H1 (cell line): ENCODE results near the gene TNRC6C. TPM values are rescaled to one million over a fixed set of nuclear protein-coding genes. Genes with fewer than 3 reads are reported as not detected.

ENCODE experiments used
- CTCF ChIA-PET: fragments of 300-600 bp; sonication (Branson Sonifier 250); formaldehyde crosslinking; loops from one replicate; lab custom pipeline; 2021; ENCODE audit not compliant: partially characterized antibody; lab: Charles Lee
- POLR2A ChIA-PET: fragments of 300-600 bp; sonication (Branson Sonifier 250); formaldehyde crosslinking; loops from one replicate; lab custom pipeline; 2021; ENCODE audit warnings: inconsistent platforms; ENCODE audit not compliant: partially characterized antibody; lab: Charles Lee
- DNase-seq, 2 experiments: peaks; one replicate each; pipeline versions ENCODE4 v3.0.0 to v3.0.0-alpha.2; 2010 to 2022; ENCODE audit warnings: low spot score in 2 of 2, low read depth in 1 of 2, mixed read lengths in 1 of 2
- FAIRE-seq: peaks from 2 replicates; lab custom pipeline; 2011; peaks lifted over from hg19 to GRCh38; lab: Jason Lieb, UNC
- H2AFZ ChIP-seq: 2 replicates; pipeline ENCODE4 v1.8.1; 2012; ENCODE audit warnings: low read length, inconsistent platforms
- H2AK5ac ChIP-seq: 2 replicates; pipeline ENCODE4 v1.6.1; 2013; ENCODE audit warnings: low read depth, low read length
- H2BK120ac ChIP-seq: replicated peaks from 2 replicates; pipeline ENCODE3; 2013; ENCODE audit warnings: low read depth, low read length, inconsistent platforms
- H2BK12ac ChIP-seq: 2 replicates; pipeline ENCODE4 v1.6.1; 2013; ENCODE audit warnings: low read depth, low read length
- H2BK15ac ChIP-seq: 2 replicates; pipeline ENCODE4 v1.6.1; 2013; ENCODE audit warnings: low read length
- H2BK20ac ChIP-seq: 2 replicates; pipeline ENCODE4 v1.6.1; 2013; ENCODE audit warnings: low read length
- H2BK5ac ChIP-seq: 2 replicates; pipeline ENCODE4 v1.6.1; 2013; ENCODE audit warnings: low read depth, low read length
- H3K14ac ChIP-seq: 2 replicates; pipeline ENCODE4 v1.6.1; 2013; ENCODE audit warnings: inconsistent platforms; ENCODE audit not compliant: insufficient read length
- H3K18ac ChIP-seq: 2 replicates; pipeline ENCODE4 v1.6.1; 2013; ENCODE audit warnings: low read length; ENCODE audit errors: extremely low read depth
- H3K23ac ChIP-seq: 2 replicates; pipeline ENCODE4 v1.6.1; 2013; ENCODE audit warnings: inconsistent platforms; ENCODE audit not compliant: insufficient read length
- H3K23me2 ChIP-seq: 2 replicates; pipeline ENCODE4 v1.6.1; 2013; ENCODE audit warnings: low read depth, low read length
- H3K27ac ChIP-seq: 2 replicates; pipeline ENCODE4 v1.6.1; 2011; ENCODE audit warnings: low read depth, low read length, inconsistent platforms
- H3K27me3 ChIP-seq, 4 experiments: replicated peaks in 1 of 4; 1 replicate in 1 of 4; 2 replicates in 3 of 4; pipeline versions ENCODE4 v1.6.1 to v1.8.1; 2011 to 2013; ENCODE audit warnings: low read length in 3 of 4, mild to moderate bottlenecking in 3 of 4, inconsistent platforms in 2 of 4, mixed read lengths in 2 of 4, moderate library complexity in 1 of 4; ENCODE audit not compliant: control insufficient read depth in 3 of 4, insufficient read depth in 3 of 4; ENCODE audit errors: extremely low read depth in 1 of 4
- H3K36me3 ChIP-seq, 4 experiments: 2 replicates each; pipeline versions ENCODE4 v1.6.1 to v1.8.1; 2011 to 2013; ENCODE audit warnings: mild to moderate bottlenecking in 4 of 4, low read length in 3 of 4, moderate library complexity in 2 of 4, control low read depth in 1 of 4, inconsistent platforms in 1 of 4; ENCODE audit not compliant: insufficient read depth in 4 of 4, control insufficient read depth in 2 of 4
- H3K4ac ChIP-seq: replicated peaks from 2 replicates; pipeline ENCODE3; 2013; ENCODE audit warnings: low read length, low read depth, mixed read lengths, inconsistent platforms; ENCODE audit not compliant: insufficient read length
- H3K4me1 ChIP-seq, 4 experiments: replicated peaks in 1 of 4; 1 replicate in 1 of 4; 2 replicates in 3 of 4; pipeline versions ENCODE4 v1.6.1 to v1.8.1; 2011 to 2013; ENCODE audit warnings: low read length in 3 of 4, inconsistent platforms in 2 of 4, mixed read lengths in 1 of 4; ENCODE audit not compliant: insufficient read depth in 4 of 4, control insufficient read depth in 3 of 4
- H3K4me2 ChIP-seq, 2 experiments: 2 replicates each; pipeline versions ENCODE4 v1.6.1 to v1.8.1; 2011 to 2013; ENCODE audit warnings: low read depth in 2 of 2, low read length in 2 of 2, control low read depth in 1 of 2, inconsistent platforms in 1 of 2, mild to moderate bottlenecking in 1 of 2; ENCODE audit not compliant: insufficient read depth in 1 of 2
- H3K4me3 ChIP-seq, 4 experiments: fragments of 200-600, 300-600 bp in 1 of 4; sonication (generic), shearing (Covaris generic), sonication (Bioruptor Twin) in 1 of 4; 2 replicates each; pipeline versions ENCODE4 v1.5.1 to v1.8.1; 2011 to 2016; ENCODE audit warnings: low read length in 4 of 4, low read depth in 3 of 4, control low read depth in 2 of 4, inconsistent platforms in 2 of 4, mild to moderate bottlenecking in 2 of 4, mixed read lengths in 1 of 4, moderate library complexity in 1 of 4; ENCODE audit not compliant: insufficient read depth in 2 of 4; ENCODE audit errors: extremely low read depth in 1 of 4
- H3K56ac ChIP-seq: replicated peaks from 2 replicates; pipeline ENCODE3; 2013; ENCODE audit warnings: low read depth, mild to moderate bottlenecking, mixed read lengths, low read length, inconsistent platforms; ENCODE audit not compliant: insufficient read length
- H3K79me1 ChIP-seq: 2 replicates; pipeline ENCODE4 v1.6.1; 2013; ENCODE audit warnings: low read depth, low read length, control low read depth
- H3K79me2 ChIP-seq, 2 experiments: 2 replicates each; pipeline versions ENCODE4 v1.6.1 to v1.8.1; 2012 to 2013; ENCODE audit warnings: low read length in 2 of 2, mild to moderate bottlenecking in 2 of 2, inconsistent platforms in 1 of 2; ENCODE audit not compliant: insufficient read depth in 2 of 2, control insufficient read depth in 1 of 2
- H3K9ac ChIP-seq, 4 experiments: replicated peaks in 1 of 4; 1 replicate in 1 of 4; 2 replicates in 3 of 4; pipeline versions ENCODE4 v1.6.1 to v1.8.1; 2011 to 2013; ENCODE audit warnings: low read depth in 3 of 4, low read length in 3 of 4, control low read depth in 2 of 4, mild to moderate bottlenecking in 2 of 4, moderate library complexity in 2 of 4, inconsistent platforms in 1 of 4; ENCODE audit errors: extremely low read depth in 1 of 4
- H3K9me3 ChIP-seq, 2 experiments: 2 replicates each; pipeline versions ENCODE4 v1.6.1 to v1.8.1; 2012 to 2013; ENCODE audit warnings: mild to moderate bottlenecking in 2 of 2, moderate library complexity in 2 of 2, control low read depth in 1 of 2, inconsistent platforms in 1 of 2, low read depth in 1 of 2, low read length in 1 of 2, mixed read lengths in 1 of 2; ENCODE audit not compliant: insufficient read depth in 2 of 2
- H4K20me1 ChIP-seq, 2 experiments: replicated peaks in 1 of 2; 2 replicates each; pipeline versions ENCODE3 to v1.8.1; 2011 to 2013; ENCODE audit warnings: inconsistent platforms in 2 of 2, low read length in 2 of 2, mild to moderate bottlenecking in 1 of 2; ENCODE audit not compliant: insufficient read depth in 2 of 2, control insufficient read depth in 1 of 2
- H4K5ac ChIP-seq: 2 replicates; pipeline ENCODE4 v1.6.1; 2013; ENCODE audit warnings: low read length, low read depth, mixed read lengths, inconsistent platforms; ENCODE audit not compliant: insufficient read length
- H4K8ac ChIP-seq: 2 replicates; pipeline ENCODE4 v1.8.0; 2013; ENCODE audit warnings: mild to moderate bottlenecking, moderate library complexity, low read length, inconsistent platforms; ENCODE audit not compliant: insufficient read depth; ENCODE audit errors: extremely low read depth
- H4K91ac ChIP-seq: replicated peaks from 2 replicates; pipeline ENCODE3; 2013; ENCODE audit warnings: low read length, mixed read lengths, inconsistent platforms; ENCODE audit not compliant: insufficient read length
- BRCA1 ChIP-seq: IDR thresholded peaks from 2 replicates; pipeline ENCODE4 v1.6.1; 2012; ENCODE audit warnings: low read depth, low read length, improper control_type of control experiment
- CTCF ChIP-seq, 3 experiments: IDR thresholded peaks; 1 replicate in 2 of 3; 2 replicates in 1 of 3; pipeline versions ENCODE4 v1.5.1 to v1.6.1; 2011; ENCODE audit warnings: low read length in 3 of 3, mild to moderate bottlenecking in 3 of 3, inconsistent platforms in 2 of 3, low read depth in 1 of 3, moderate library complexity in 1 of 3; ENCODE audit not compliant: insufficient read depth in 1 of 3; ENCODE audit errors: control extremely low read depth in 1 of 3
- EGR1 ChIP-seq: IDR thresholded peaks from 2 replicates; pipeline ENCODE4 v1.6.1; 2011; ENCODE audit warnings: low read depth, low read length, borderline replicate concordance
- MAFK ChIP-seq: IDR thresholded peaks from 2 replicates; pipeline ENCODE4 v1.6.1; 2012; ENCODE audit warnings: low read depth, mild to moderate bottlenecking, improper control_type of control experiment, low read length
- POLR2A ChIP-seq, 2 experiments: IDR thresholded peaks; 1 replicate in 1 of 2; 2 replicates in 1 of 2; pipeline ENCODE4 v1.6.1; 2011; ENCODE audit warnings: low read depth in 2 of 2, low read length in 2 of 2, mild to moderate bottlenecking in 2 of 2; ENCODE audit errors: control extremely low read depth in 1 of 2
- RAD21 ChIP-seq, 2 experiments: IDR thresholded peaks in 1 of 2; conservative IDR thresholded peaks in 1 of 2; 2 replicates each; pipeline ENCODE4 v1.6.1; 2011; ENCODE audit warnings: low read depth in 2 of 2, low read length in 2 of 2, improper control_type of control experiment in 1 of 2, inconsistent platforms in 1 of 2, mild to moderate bottlenecking in 1 of 2, moderate library complexity in 1 of 2
- SRF ChIP-seq: IDR thresholded peaks from 2 replicates; pipeline ENCODE4 v1.6.1; 2011; ENCODE audit warnings: mild to moderate bottlenecking, low read depth, low read length, moderate library complexity
- TCF12 ChIP-seq: IDR thresholded peaks from 2 replicates; pipeline ENCODE4 v1.6.1; 2011; ENCODE audit warnings: low read depth, mild to moderate bottlenecking, low read length
- WGBS, 2 experiments: shearing (Covaris generic) in 1 of 2; methylation state at CpG; one replicate each; pipeline versions ENCODE4 v1.1.6 to v1.1.7; 2013 to 2015; ENCODE audit warnings: low lambda C conversion rate in 2 of 2, mixed read lengths in 2 of 2, inconsistent platforms in 1 of 2, low coverage in 1 of 2, missing lambda C conversion rate in 1 of 2; ENCODE audit not compliant: insufficient replicate concordance in 2 of 2, insufficient coverage in 1 of 2, insufficient read length in 1 of 2; ENCODE audit errors: extremely low coverage in 1 of 2, missing lambda C conversion rate in 1 of 2; 5-methylcytosine and 5-hydroxymethylcytosine counted together
- polyA plus RNA-seq, 7 experiments: library from polyadenylated mRNA; depleted of rRNA in 3 of 7; stranded (reverse) in 5 of 7; unstranded in 2 of 7; fragments of >200 nt in 5 of 7; fragments of 200-250 nt in 2 of 7; gene quantifications; 1 replicate in 5 of 7; 2 replicates in 1 of 7; 4 replicates in 1 of 7; pipeline versions ENCODE4 v1.2.1 to v1.2.3, GENCODE V29; 2011 to 2013; ENCODE audit warnings: missing spikeins in 2 of 7, mixed read lengths in 2 of 7
- total RNA-seq: library from RNA; stranded (reverse); fragmentation: NEBNext Ultra II Directional; extraction: Animal tissue kit (Norgen Biotek cat#: 25700); gene quantifications from 2 replicates; pipeline ENCODE4 v1.2.1, GENCODE V29; 2021

TNRC6C gene
- total and polyA plus RNA-seq, 2 of the 8 experiments (the other 6 are each of a cell fraction or from before 2014, with no cell fraction given), result 2.8 to 28.9 TPM

GRCh38 chr17:78013683-78014467, 55.4 kb downstream of the TNRC6C start:
- FAIRE-seq, result peak; percentile 78
- TF ChIP-seq MAFK (no peak), TCF12 (no peak), POLR2A (IDR thresholded peaks at IDR 0.05; ENCODE audit: control extremely low read depth in 1 of 2, low read depth in 2 of 2, low read length in 2 of 2) (no peak), RAD21 (IDR thresholded peaks at IDR 0.05 in 1 of 2, conservative IDR thresholded peaks at IDR 0.05 in 1 of 2; ENCODE audit: low read depth in 2 of 2, low read length in 2 of 2) (peak; percentile 86 to 89), SRF (no peak), CTCF (IDR thresholded peaks at IDR 0.05; ENCODE audit: control extremely low read depth in 1 of 3, insufficient read depth in 1 of 3, low read depth in 1 of 3, low read length in 3 of 3) (peak in 2 of 3 experiments; percentile 71 to 74; a peak in 3 of 4 replicates), BRCA1 (no peak), EGR1 (no peak)

More at GRCh38 chr17:78013683-78014467, 55.4 kb downstream of the TNRC6C start:
- Histone ChIP-seq H3K18ac (no peak overlapping the region), H3K56ac (no peak overlapping the region), H2BK120ac (no peak overlapping the region), H4K91ac (no peak overlapping the region), H3K4ac (no peak overlapping the region), H3K4me1 (0 out of 7 replicates have a peak, but pooled peaks cover 0 to 1% (median 0%) of the 10 kb centered on the region in 4 experiments), H3K4me3 (no peak overlapping the region), H4K8ac (no peak overlapping the region), H3K23me2 (no peaks in the 10 kb centered on the region), H4K5ac (no peak overlapping the region), H4K20me1 (peaks cover 2 to 10% of the 10 kb centered on the region in 2 experiments), H2BK20ac (no peak overlapping the region), H3K9ac (no peak overlapping the region), H3K79me1 (no peaks in the 10 kb centered on the region), H2BK15ac (no peak overlapping the region), H3K9me3 (no peaks in the 10 kb centered on the region), H2BK12ac (no peak overlapping the region), H3K27me3 (no peaks in the 10 kb centered on the region), H2AFZ (no peak overlapping the region), H3K23ac (no peak overlapping the region), H3K36me3 (peaks cover 0 to 5% (median 1%) of the 10 kb centered on the region in 4 experiments; a peak in 2 of 8 replicates), H2AK5ac (no peak overlapping the region), H2BK5ac (no peak overlapping the region), H3K27ac (no peak overlapping the region), H3K14ac (no peak overlapping the region), H3K4me2 (no peak overlapping the region), H3K79me2 (no peaks in the 10 kb centered on the region)
- ChIA-PET POLR2A (interaction anchor here (0.8 to 1.9 kb wide), 3 partner anchors 56 to 106 kb away, joined by 3 to 6 read pairs (median 4); partner anchors contain the start of gene TNRC6C), CTCF (interaction anchor here (0.6 to 10.8 kb wide), 64 partner anchors 10 to 1438 kb away, joined by 3 to 147 read pairs (median 5); no protein-coding TSS in a partner anchor)
- peak in 1 of 2 experiments; percentile 57 for DNase-seq
- 59% methylated on average over 4 of the region's 4 CpGs; no CpG with 5 or more reads in 1 of the 2 experiments for WGBS, 2 experiments
